Mesenchymal stem cell (in vitro differentiated cells and primary cell): ENCODE measurements around the gene CALR3.
"Not testable (repeated sequence)": the region's sequence is repeated elsewhere in the genome, so short reads cannot be mapped to it uniquely, and the experiment has no call there.

Source experiments
- DNase-seq: peaks from one replicate; pipeline ENCODE4 v3.0.0-alpha.2; 2013
- H2AFZ ChIP-seq: one replicate; pipeline ENCODE4 v1.6.1; 2013; ENCODE audit warnings: low read depth, mild to moderate bottlenecking, control low read depth, inconsistent platforms, low read length, moderate library complexity
- H2AK5ac ChIP-seq: 2 replicates; pipeline ENCODE4 v1.6.1; 2013; ENCODE audit warnings: low read length, moderate library complexity, mild to moderate bottlenecking, inconsistent platforms; ENCODE audit not compliant: severe bottlenecking
- H2BK120ac ChIP-seq: one replicate; pipeline ENCODE4 v1.6.1; 2013; ENCODE audit warnings: low read depth, mild to moderate bottlenecking, inconsistent platforms, low read length, moderate library complexity
- H2BK12ac ChIP-seq, 2 experiments: one replicate each; pipeline ENCODE4 v1.6.1; 2013; ENCODE audit warnings: inconsistent platforms in 2 of 2, low read length in 2 of 2, mild to moderate bottlenecking in 2 of 2, moderate library complexity in 2 of 2, control low read depth in 1 of 2
- H2BK15ac ChIP-seq: one replicate; pipeline ENCODE4 v1.6.1; 2013; ENCODE audit warnings: mild to moderate bottlenecking, low read depth, inconsistent platforms; ENCODE audit not compliant: poor library complexity, severe bottlenecking
- H2BK5ac ChIP-seq: 2 replicates; pipeline ENCODE4 v1.6.1; 2013; ENCODE audit warnings: low read depth, mild to moderate bottlenecking, low read length, control low read depth, inconsistent platforms; ENCODE audit not compliant: poor library complexity, severe bottlenecking
- H3K14ac ChIP-seq, 2 experiments: one replicate each; pipeline ENCODE4 v1.6.1; 2013; ENCODE audit warnings: inconsistent platforms in 2 of 2, low read length in 2 of 2, control low read depth in 1 of 2, mild to moderate bottlenecking in 1 of 2, moderate library complexity in 1 of 2
- H3K18ac ChIP-seq, 2 experiments: one replicate each; pipeline ENCODE4 v1.6.1; 2013; ENCODE audit warnings: inconsistent platforms in 2 of 2, low read length in 2 of 2, control low read depth in 1 of 2, low read depth in 1 of 2, mild to moderate bottlenecking in 1 of 2
- H3K23ac ChIP-seq, 2 experiments: one replicate each; pipeline ENCODE4 v1.6.1; 2013; ENCODE audit warnings: inconsistent platforms in 2 of 2, low read length in 2 of 2, mild to moderate bottlenecking in 2 of 2, moderate library complexity in 2 of 2, control low read depth in 1 of 2
- H3K27ac ChIP-seq: 2 replicates; pipeline ENCODE4 v1.5.1; 2013; ENCODE audit warnings: mild to moderate bottlenecking, moderate library complexity, low read length, control low read depth, inconsistent platforms; ENCODE audit not compliant: poor library complexity, severe bottlenecking
- H3K27me3 ChIP-seq, 2 experiments: 2 replicates each; pipeline versions ENCODE4 v1.6.1 to v1.7.0; 2013; ENCODE audit warnings: low read length in 2 of 2, mild to moderate bottlenecking in 2 of 2, moderate library complexity in 2 of 2, control low read depth in 1 of 2, inconsistent platforms in 1 of 2; ENCODE audit not compliant: control insufficient read depth in 1 of 2, insufficient read depth in 1 of 2
- H3K36me3 ChIP-seq, 2 experiments: 2 replicates each; pipeline versions ENCODE4 v1.6.1 to v1.7.0; 2013; ENCODE audit warnings: low read length in 2 of 2, control low read depth in 1 of 2, inconsistent platforms in 1 of 2, low read depth in 1 of 2, mild to moderate bottlenecking in 1 of 2; ENCODE audit not compliant: insufficient read depth in 2 of 2, control insufficient read depth in 1 of 2
- H3K4ac ChIP-seq, 2 experiments: one replicate each; pipeline ENCODE4 v1.6.1; 2013; ENCODE audit warnings: inconsistent platforms in 2 of 2, low read length in 2 of 2, mild to moderate bottlenecking in 2 of 2, moderate library complexity in 2 of 2, control low read depth in 1 of 2, low read depth in 1 of 2
- H3K4me1 ChIP-seq: 2 replicates; pipeline ENCODE4 v1.6.1; 2013; ENCODE audit warnings: low read depth, low read length, control low read depth; ENCODE audit not compliant: control insufficient read depth, insufficient read depth
- H3K4me2 ChIP-seq: 2 replicates; pipeline ENCODE4 v1.6.1; 2013; ENCODE audit warnings: low read length, mild to moderate bottlenecking, inconsistent platforms; ENCODE audit not compliant: poor library complexity, severe bottlenecking
- H3K4me3 ChIP-seq, 2 experiments: 2 replicates each; pipeline versions ENCODE4 v1.5.1 to v1.7.0; 2013; ENCODE audit warnings: low read length in 2 of 2, mild to moderate bottlenecking in 2 of 2, control low read depth in 1 of 2, low read depth in 1 of 2; ENCODE audit not compliant: insufficient read depth in 1 of 2
- H3K79me1 ChIP-seq: replicated peaks from 2 replicates; pipeline ENCODE4 v1.6.1; 2013; ENCODE audit warnings: mild to moderate bottlenecking, control low read depth, low read length, inconsistent platforms; ENCODE audit not compliant: poor library complexity, severe bottlenecking
- H3K9ac ChIP-seq: 2 replicates; pipeline ENCODE4 v1.7.0; 2013; ENCODE audit warnings: mild to moderate bottlenecking, low read length, moderate library complexity
- H3K9me3 ChIP-seq: 2 replicates; pipeline ENCODE4 v1.7.0; 2013; ENCODE audit warnings: mild to moderate bottlenecking, low read length; ENCODE audit not compliant: control insufficient read depth
- H4K8ac ChIP-seq: one replicate; pipeline ENCODE4 v1.6.1; 2013; ENCODE audit warnings: inconsistent platforms, mild to moderate bottlenecking, low read length, moderate library complexity
- H4K91ac ChIP-seq: one replicate; pipeline ENCODE4 v1.6.1; 2013; ENCODE audit warnings: mild to moderate bottlenecking, low read length, inconsistent platforms
- WGBS: methylation state at CpG from one replicate; pipeline ENCODE4 v1.1.7; 2013; ENCODE audit warnings: mixed read lengths; 5-methylcytosine and 5-hydroxymethylcytosine counted together

The CALR3 gene

DNA sequence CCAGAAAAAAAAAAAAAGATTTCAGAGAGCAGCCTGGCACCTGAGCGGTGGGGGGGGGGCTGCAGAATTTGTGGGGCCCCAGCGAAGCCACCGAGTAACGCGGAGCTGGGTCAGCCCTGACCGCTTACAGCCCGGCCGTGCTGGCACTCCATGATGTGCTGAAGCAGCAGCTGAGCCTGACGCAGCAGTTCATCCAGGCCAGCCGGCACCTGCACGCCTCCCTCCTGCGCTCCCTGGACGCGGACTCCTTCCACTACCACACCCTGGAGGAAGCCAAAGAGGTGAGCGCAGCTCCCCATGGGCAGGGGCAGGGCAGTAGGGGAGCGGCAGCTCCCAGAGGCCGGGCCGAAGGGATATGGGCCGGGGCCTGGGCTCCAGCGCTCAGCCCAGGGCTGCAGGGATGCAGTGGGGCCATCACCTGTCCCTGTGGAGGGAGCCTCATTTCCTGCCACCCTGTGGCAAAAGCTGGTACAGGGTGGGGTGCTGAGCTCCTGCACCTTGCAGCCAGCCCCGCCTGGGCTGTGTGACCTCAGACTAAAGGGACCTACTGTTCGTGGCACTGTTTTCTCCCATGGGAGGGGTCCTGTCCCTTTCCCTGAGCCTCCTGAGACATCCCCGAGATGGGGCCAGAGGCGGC, 18.5 kb upstream of the CALR3 start:
- H2AFZ ChIP-seq = no peak overlapping the region
- H3K79me1 ChIP-seq = peaks cover 22% of the 10 kb centered on the region
- H3K4ac ChIP-seq = no peak overlapping the region
- 93% methylated on average over 24 of the region's 24 CpGs for WGBS
- H2BK12ac ChIP-seq = no peak overlapping the region
- peak overlapping the region; percentile 2 for H4K8ac ChIP-seq
- H3K4me2 ChIP-seq = no peak overlapping the region
- no peak overlapping the region for H3K27ac ChIP-seq
- no peak overlapping the region for H2BK120ac ChIP-seq
- H3K9me3 ChIP-seq = no peaks in the 10 kb centered on the region
- H4K91ac ChIP-seq = no peak overlapping the region
- H3K18ac ChIP-seq = no peak overlapping the region
- H3K27me3 ChIP-seq = no peaks in the 10 kb centered on the region
- no peaks in the 10 kb centered on the region for H3K4me1 ChIP-seq
- H2BK5ac ChIP-seq = no peak overlapping the region
- H3K4me3 ChIP-seq = no peak overlapping the region
- no peak overlapping the region for H3K9ac ChIP-seq
- H2AK5ac ChIP-seq = no peak overlapping the region
- no peak overlapping the region for H2BK15ac ChIP-seq
- H3K14ac ChIP-seq = no peak overlapping the region
- no peak for DNase-seq
- H3K23ac ChIP-seq = no peak overlapping the region
- H3K36me3 ChIP-seq = peaks cover 59 to 74% of the 10 kb centered on the region in 2 experiments

DNA sequence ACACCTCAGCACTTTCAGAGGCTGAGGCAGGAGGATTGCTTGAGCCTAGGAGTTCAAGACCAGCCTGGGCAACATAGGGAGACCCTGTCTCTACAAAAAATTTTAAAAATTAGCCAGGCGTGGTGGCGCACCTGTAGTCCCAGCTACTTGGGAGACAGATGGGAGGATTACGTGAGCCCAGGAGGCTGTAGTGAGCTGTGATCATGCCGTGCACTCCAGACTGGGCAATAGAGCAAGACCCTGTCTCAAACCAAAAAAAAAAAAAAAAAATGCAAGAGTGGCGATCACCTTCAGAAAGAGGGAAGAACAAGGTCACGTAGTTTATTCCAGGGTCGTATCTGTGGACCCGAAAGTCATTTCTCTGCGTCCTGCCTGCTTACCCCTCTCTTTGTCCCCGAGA, 16.6 kb upstream of the CALR3 start:
- H2BK15ac ChIP-seq, H4K91ac ChIP-seq, H3K18ac ChIP-seq, H3K27me3 ChIP-seq, H2BK5ac ChIP-seq, H2AFZ ChIP-seq, H3K4me3 ChIP-seq, H3K4me1 ChIP-seq, H3K4me2 ChIP-seq, H4K8ac ChIP-seq, H3K27ac ChIP-seq, H3K14ac ChIP-seq, H3K9ac ChIP-seq, H2BK12ac ChIP-seq, DNase-seq, H3K4ac ChIP-seq, H2AK5ac ChIP-seq, H3K9me3 ChIP-seq, H2BK120ac ChIP-seq: not testable (repeated sequence)
- WGBS = 99% methylated on average over 10 of the region's 10 CpGs
- peak overlapping the region in 1 of 2 experiments; percentile 66 for H3K23ac ChIP-seq
- peaks cover 47 to 66% of the 10 kb centered on the region in 2 experiments for H3K36me3 ChIP-seq
- H3K79me1 ChIP-seq = peaks cover 19% of the 10 kb centered on the region

DNA sequence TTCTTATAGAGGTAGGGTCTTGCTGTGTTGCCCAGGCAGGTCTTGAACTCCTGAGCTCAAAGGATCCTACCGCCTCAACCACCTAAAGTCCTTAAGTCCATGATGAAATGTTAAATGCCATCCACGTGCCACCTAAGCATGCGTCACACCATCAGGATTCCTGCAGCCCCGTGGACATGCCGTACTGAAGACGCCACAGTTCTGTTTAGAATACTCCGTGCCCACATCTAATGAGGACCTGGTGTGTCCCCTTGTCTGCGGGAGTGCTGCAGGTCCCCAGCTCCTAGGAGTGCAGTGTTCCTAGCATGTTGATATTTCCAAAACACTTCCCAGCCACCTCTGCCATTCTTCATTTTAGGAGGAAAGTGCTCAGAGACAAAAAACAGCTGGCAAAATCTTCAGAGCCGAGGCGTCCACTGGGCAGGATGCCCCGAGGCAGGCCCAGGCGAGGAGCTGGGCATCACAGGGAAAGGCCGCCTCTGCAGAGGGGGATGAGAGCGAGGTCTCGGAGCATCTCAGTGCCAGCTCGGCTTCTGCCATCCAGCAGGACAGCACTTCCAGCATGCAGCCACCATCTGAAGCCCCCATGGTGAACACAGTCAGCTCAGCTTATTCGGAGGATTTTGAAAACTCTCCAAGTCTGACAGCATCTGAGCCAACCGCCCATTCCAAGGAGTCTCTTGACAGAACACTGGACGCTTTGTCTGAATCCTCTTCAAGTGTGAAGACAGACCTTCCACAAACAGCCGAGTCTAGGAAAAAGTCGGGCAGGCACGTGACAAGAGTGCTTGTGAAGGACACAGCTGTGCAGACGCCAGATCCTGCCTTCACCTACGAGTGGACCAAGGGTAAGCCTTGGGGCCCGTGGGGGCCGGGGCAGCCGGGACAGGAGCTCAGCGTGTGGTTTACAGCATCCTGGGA, 13.4 kb upstream of the CALR3 start:
- no peak overlapping the region for H2BK120ac ChIP-seq
- H3K4me3 ChIP-seq = peak overlapping the region in 1 of 2 experiments; percentile 25
- WGBS = 96% methylated on average over 28 of the region's 28 CpGs
- H2BK15ac ChIP-seq = no peak overlapping the region
- H2AFZ ChIP-seq = no peak overlapping the region
- H2BK12ac ChIP-seq = no peak overlapping the region
- H4K91ac ChIP-seq = no peak overlapping the region
- H3K36me3 ChIP-seq = peaks cover 38 to 56% of the 10 kb centered on the region in 2 experiments
- peaks cover 8% of the 10 kb centered on the region for H3K79me1 ChIP-seq
- H3K27me3 ChIP-seq = no peaks in the 10 kb centered on the region
- H3K4me1 ChIP-seq = peaks cover 2% of the 10 kb centered on the region
- no peak overlapping the region for H4K8ac ChIP-seq
- H3K4me2 ChIP-seq = no peak overlapping the region
- H2BK5ac ChIP-seq = no peak overlapping the region
- H3K18ac ChIP-seq = no peak overlapping the region
- no peak overlapping the region for H3K4ac ChIP-seq
- no peak overlapping the region for H3K23ac ChIP-seq
- no peak overlapping the region for H2AK5ac ChIP-seq
- no peaks in the 10 kb centered on the region for H3K9me3 ChIP-seq
- no peak overlapping the region for H3K14ac ChIP-seq
- H3K9ac ChIP-seq = peak overlapping the region; percentile 25
- no peak overlapping the region for H3K27ac ChIP-seq
- DNase-seq = no peak

DNA sequence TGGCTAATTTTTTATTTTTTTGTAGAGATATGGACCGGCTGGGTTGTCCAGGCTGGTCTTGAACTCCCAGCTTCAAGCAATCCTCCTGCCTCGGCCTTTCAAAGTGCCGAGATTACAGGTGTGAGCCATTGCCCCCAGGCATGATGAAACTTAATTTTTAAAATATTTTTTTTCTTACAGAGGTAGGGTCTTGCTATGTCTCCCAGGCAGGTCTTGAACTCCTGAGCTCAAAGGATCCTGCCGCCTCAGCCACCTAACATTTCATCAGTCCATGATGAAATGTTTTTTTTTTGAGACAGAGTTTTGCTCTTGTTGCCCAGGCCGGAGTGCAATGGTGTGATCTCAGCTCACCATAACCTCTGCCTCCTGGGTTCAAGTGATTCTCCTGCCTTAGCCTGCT, 12.6 kb upstream of the CALR3 start:
- no peak overlapping the region for H4K91ac ChIP-seq
- no peak overlapping the region for H3K4me3 ChIP-seq
- peaks cover 13% of the 10 kb centered on the region for H3K79me1 ChIP-seq
- no peak overlapping the region for H2BK5ac ChIP-seq
- no peak overlapping the region for H3K9ac ChIP-seq
- no peaks in the 10 kb centered on the region for H3K27me3 ChIP-seq
- no peak overlapping the region for H2BK15ac ChIP-seq
- peaks cover 2% of the 10 kb centered on the region for H3K4me1 ChIP-seq
- no peak overlapping the region for H4K8ac ChIP-seq
- DNase-seq = no peak
- H3K4me2 ChIP-seq = no peak overlapping the region
- H3K27ac ChIP-seq = no peak overlapping the region
- H3K23ac ChIP-seq = no peak overlapping the region
- no peak overlapping the region for H3K4ac ChIP-seq
- H3K14ac ChIP-seq = no peak overlapping the region
- no peaks in the 10 kb centered on the region for H3K9me3 ChIP-seq
- no peak overlapping the region for H2BK120ac ChIP-seq
- no peak overlapping the region for H2AFZ ChIP-seq
- H2AK5ac ChIP-seq = no peak overlapping the region
- peaks cover 46 to 59% of the 10 kb centered on the region in 2 experiments for H3K36me3 ChIP-seq
- H2BK12ac ChIP-seq = no peak overlapping the region
- H3K18ac ChIP-seq = no peak overlapping the region
- WGBS = 97% methylated on average over 5 of the region's 5 CpGs
